HUES48 (cell line): ENCODE measurements around the gene IGFALS.
A peak's percentile ranks its signal among the peaks of the same experiment; 100 is the strongest.

Experiments used
- H3K27ac ChIP-seq: one replicate; pipeline ENCODE4 v1.7.0; 2013; ENCODE audit warnings: low read depth, low read length, inconsistent platforms
- H3K27me3 ChIP-seq: 2 replicates; pipeline ENCODE4 v1.6.1; 2013; ENCODE audit warnings: mild to moderate bottlenecking, low read length; ENCODE audit not compliant: control insufficient read depth, insufficient read depth
- H3K36me3 ChIP-seq: 2 replicates; pipeline ENCODE4 v1.6.1; 2013; ENCODE audit warnings: low read length; ENCODE audit not compliant: control insufficient read depth, insufficient read depth
- H3K4me1 ChIP-seq: 2 replicates; pipeline ENCODE4 v1.6.1; 2013; ENCODE audit warnings: mild to moderate bottlenecking, low read length; ENCODE audit not compliant: control insufficient read depth, insufficient read depth
- H3K4me3 ChIP-seq: 2 replicates; pipeline ENCODE4 v1.5.1; 2013; ENCODE audit warnings: mild to moderate bottlenecking, low read depth, low read length
- H3K9ac ChIP-seq: 2 replicates; pipeline ENCODE4 v1.6.1; 2013; ENCODE audit warnings: mild to moderate bottlenecking, low read depth, low read length, moderate library complexity
- H3K9me3 ChIP-seq: 2 replicates; pipeline ENCODE4 v1.6.1; 2013; ENCODE audit warnings: low read length; ENCODE audit not compliant: control insufficient read depth, insufficient read depth

The IGFALS gene

GRCh38 chr16:1774448-1774780 lies 19.1 kb downstream of the IGFALS start:
- Histone ChIP-seq H3K9ac (no peak overlapping the region), H3K4me3 (peak overlapping the region; percentile 98; the same call in 1 of the 2 replicates), H3K27me3 (no peaks in the 10 kb centered on the region), H3K4me1 (peaks cover 4% of the 10 kb centered on the region; the same call in 1 of the 2 replicates), H3K36me3 (peaks cover 26% of the 10 kb centered on the region), H3K9me3 (no peaks in the 10 kb centered on the region), H3K27ac (no peak overlapping the region)

- Histone ChIP-seq H3K27me3 (no peaks in the 10 kb centered on the region), H3K36me3 (peaks cover 30% of the 10 kb centered on the region), H3K27ac (peak overlapping the region; percentile 93), H3K9ac (peak overlapping the region; percentile 61; the same call in 1 of the 2 replicates), H3K4me1 (peaks cover 4% of the 10 kb centered on the region; the same call in 1 of the 2 replicates), H3K9me3 (no peaks in the 10 kb centered on the region), H3K4me3 (peak overlapping the region; percentile 98)
Measured at GRCh38 chr16:1773703-1774447, 19.6 kb downstream of the IGFALS start.

GRCh38 chr16:1772908-1773702 lies 20.4 kb downstream of the IGFALS start, which contains the start of gene MRPS34:
MRPS34 (minus strand) TSS chr16:1773134; CDS start chr16:1773119, 15 bp downstream.
- Histone ChIP-seq H3K4me1 (peaks cover 4% of the 10 kb centered on the region; the same call in 1 of the 2 replicates), H3K9me3 (no peaks in the 10 kb centered on the region), H3K9ac (peak within 1 kb of the TSS; percentile 94), H3K4me3 (peak within 1 kb of the TSS; percentile 98), H3K27me3 (no peaks in the 10 kb centered on the region), H3K27ac (peak within 1 kb of the TSS; percentile 93), H3K36me3 (peaks cover 35% of the 10 kb centered on the region)

DNA sequence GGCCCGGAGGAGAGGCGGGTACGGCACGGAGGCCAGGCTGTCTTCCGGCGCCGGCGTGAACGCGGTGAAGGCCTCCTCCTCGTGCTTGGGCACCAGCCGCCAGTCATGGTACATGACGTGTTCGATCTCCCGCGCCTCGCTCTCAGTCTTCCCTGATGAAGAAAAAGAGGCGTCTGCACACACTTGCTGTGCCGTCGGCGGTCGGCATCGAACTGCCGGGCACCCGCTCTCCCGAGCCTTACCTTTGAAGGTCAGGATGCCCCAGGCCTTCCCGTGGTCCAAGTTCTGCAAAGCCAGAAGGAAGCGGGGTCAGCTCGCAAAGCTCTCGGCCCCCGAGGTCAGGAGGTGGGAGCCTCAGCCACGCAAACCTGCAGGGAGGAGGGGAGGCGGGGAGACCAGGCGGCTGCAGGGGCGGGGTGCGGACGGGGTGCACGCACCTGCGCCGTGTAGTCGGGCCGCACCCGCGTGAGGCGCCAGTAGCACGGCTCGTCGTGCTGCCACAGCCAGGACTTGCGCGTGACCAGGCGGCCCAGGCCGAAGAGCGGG lies 21.1 kb downstream of the IGFALS start, which contains the start of gene EME2:
EME2 (plus strand) TSS at position 449 of the 546 bp plus-strand sequence. CDS start 418 bp downstream, outside the sequence.
- Histone ChIP-seq H3K27ac (peak within 1 kb of the TSS; percentile 93), H3K9ac (peak within 1 kb of the TSS; percentile 94), H3K4me3 (peak within 1 kb of the TSS; percentile 98), H3K4me1 (peaks cover 4% of the 10 kb centered on the region; the same call in 1 of the 2 replicates), H3K27me3 (no peaks in the 10 kb centered on the region), H3K9me3 (no peaks in the 10 kb centered on the region), H3K36me3 (peaks cover 38% of the 10 kb centered on the region)

DNA sequence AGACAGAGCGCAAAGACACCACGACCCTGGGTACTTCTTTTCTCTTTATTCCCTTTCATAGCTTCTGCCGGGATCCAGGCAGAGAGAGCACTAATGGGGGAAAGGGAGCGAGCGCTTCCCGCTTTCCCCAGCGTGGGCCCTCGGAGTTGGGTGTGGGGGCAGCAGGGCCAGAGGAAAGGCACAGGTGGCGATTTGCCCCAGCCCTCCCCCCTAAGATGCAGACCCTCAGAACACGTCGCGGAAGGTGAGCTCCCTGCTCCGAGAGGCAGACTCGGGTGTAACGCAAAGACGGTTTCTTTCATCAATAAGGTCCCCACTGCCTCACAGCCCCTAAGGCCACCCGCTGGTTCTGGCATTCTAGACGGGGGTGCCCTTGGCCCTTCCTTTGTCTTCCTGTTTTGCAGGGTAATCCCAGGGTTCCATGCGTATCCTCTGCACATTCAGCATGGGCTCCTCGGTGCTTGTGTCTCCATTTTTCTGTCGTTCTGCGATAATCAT lies 21.6 kb downstream of the IGFALS start:
- peak overlapping the region; percentile 94 for H3K9ac ChIP-seq
- peaks cover 38% of the 10 kb centered on the region for H3K36me3 ChIP-seq

DNA sequence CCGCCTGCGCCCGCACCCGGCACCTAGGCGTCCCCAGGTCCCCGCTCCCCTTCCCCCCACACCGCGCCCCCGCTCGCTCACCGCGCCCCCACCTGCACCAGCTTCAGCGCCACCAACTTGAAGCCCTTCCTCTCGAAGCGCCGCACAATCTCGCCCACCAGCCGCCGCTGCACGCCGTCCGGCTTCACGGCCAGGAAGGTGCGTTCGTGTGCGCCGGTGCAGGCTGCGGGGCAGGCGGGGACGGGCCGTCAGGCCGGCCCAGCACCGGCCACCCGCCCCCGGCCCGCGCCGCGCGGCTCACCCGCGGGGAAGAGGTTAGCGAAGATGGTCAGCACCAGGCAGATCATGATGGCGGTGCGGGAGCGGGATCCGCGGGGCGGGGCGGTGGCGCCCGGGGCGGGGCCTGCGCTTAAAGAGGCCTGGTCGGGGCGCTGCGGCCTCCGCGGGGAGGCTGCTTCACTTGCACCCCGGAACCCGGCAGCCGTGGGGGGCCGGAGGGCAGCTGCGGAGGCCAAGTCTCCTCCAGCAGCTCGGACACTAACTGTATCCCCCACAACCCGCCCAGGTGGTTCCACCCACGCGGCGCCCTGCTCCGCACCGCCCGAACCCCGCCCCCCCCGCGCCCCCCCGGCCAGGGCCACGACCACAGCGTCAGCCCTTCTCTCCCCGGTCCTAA lies 22.2 kb downstream of the IGFALS start, which contains the start of gene NME3:
NME3 (minus strand) TSS at position 356 of the 676 bp plus-strand sequence; CDS start at position 347, 9 bp downstream.
- H3K27ac ChIP-seq: peak within 1 kb of the TSS; percentile 93
- peaks cover 4% of the 10 kb centered on the region; the same call in 1 of the 2 replicates for H3K4me1 ChIP-seq
- H3K4me3 ChIP-seq: peak within 1 kb of the TSS; percentile 98
- peaks cover 35% of the 10 kb centered on the region for H3K36me3 ChIP-seq
- no peaks in the 10 kb centered on the region for H3K27me3 ChIP-seq
- peak within 1 kb of the TSS; percentile 94 for H3K9ac ChIP-seq
- no peaks in the 10 kb centered on the region for H3K9me3 ChIP-seq

More for the DNA sequence above, 21.6 kb downstream of the IGFALS start:
- Histone ChIP-seq H3K27ac (peak overlapping the region; percentile 93), H3K4me1 (peaks cover 4% of the 10 kb centered on the region; the same call in 1 of the 2 replicates), H3K9me3 (no peaks in the 10 kb centered on the region), H3K4me3 (peak overlapping the region; percentile 98), H3K27me3 (no peaks in the 10 kb centered on the region)

- Histone ChIP-seq H3K27me3 (no peaks in the 10 kb centered on the region), H3K36me3 (peaks cover 29% of the 10 kb centered on the region), H3K9ac (peak overlapping the region; percentile 80), H3K4me3 (peak overlapping the region; percentile 98), H3K9me3 (no peaks in the 10 kb centered on the region), H3K27ac (peak overlapping the region; percentile 93), H3K4me1 (peaks cover 4% of the 10 kb centered on the region; the same call in 1 of the 2 replicates)
Measured at GRCh38 chr16:1770328-1771187, 22.9 kb downstream of the IGFALS start.

- H3K4me3 ChIP-seq: peak overlapping the region; percentile 98
- peaks cover 4% of the 10 kb centered on the region; the same call in 1 of the 2 replicates for H3K4me1 ChIP-seq
- peaks cover 31% of the 10 kb centered on the region; the same call in 1 of the 2 replicates for H3K36me3 ChIP-seq
- peak overlapping the region; percentile 20 for H3K27ac ChIP-seq
- H3K9ac ChIP-seq: no peak overlapping the region
- H3K9me3 ChIP-seq: no peaks in the 10 kb centered on the region
- H3K27me3 ChIP-seq: no peaks in the 10 kb centered on the region
Measured at GRCh38 chr16:1769402-1770300, 23.9 kb downstream of the IGFALS start.
